Right atrium auricular region (tissue), 2 donors: ENCODE data around the gene KRT40. TPM values are rescaled to one million over a fixed set of nuclear protein-coding genes. Genes with fewer than 3 reads are reported as not detected.
"Not testable (repeated sequence)": the region's sequence is repeated elsewhere in the genome, so short reads cannot be mapped to it uniquely, and the experiment has no call there.

Source experiments
- DNase-seq: peaks from one replicate; pipeline ENCODE4 v3.0.0-alpha.2; 2019; ENCODE audit warnings: low spot score
- H3K27ac ChIP-seq, 2 donors: fragments of 200-600 bp; sonication (generic); 1 replicate in 1 of 2; 2 replicates in 1 of 2; pipeline ENCODE4 v1.5.1; 2016 to 2019
- H3K27me3 ChIP-seq, 2 donors: fragments of 200-600 bp; sonication (generic); one replicate each; pipeline versions ENCODE4 v1.5.1 to v1.6.0; 2017 to 2019
- H3K36me3 ChIP-seq: fragments of 200-600 bp; sonication (generic); one replicate; pipeline ENCODE4 v1.5.1; 2016
- H3K4me1 ChIP-seq, 2 donors: fragments of 200-600 bp; sonication (generic); one replicate each; pipeline versions ENCODE4 v1.5.1 to v1.6.0; 2017 to 2019
- H3K4me3 ChIP-seq, 2 donors: fragments of 200-600 bp; sonication (generic); 1 replicate in 1 of 2; 2 replicates in 1 of 2; pipeline ENCODE4 v1.5.1; 2017 to 2019; ENCODE audit warnings: mild to moderate bottlenecking in 1 of 2, moderate library complexity in 1 of 2
- H3K9me3 ChIP-seq, 2 donors: fragments of 200-600 bp; sonication (generic); one replicate each; pipeline ENCODE4 v1.5.1; 2019
- total RNA-seq, 2 donors: library from RNA; depleted of rRNA; stranded (reverse); fragments of >200 nt; gene quantifications; one replicate each; pipeline ENCODE4 v1.1.0, GENCODE V29; 2016
- TF ChIP-seq, protein P1 (sequence below), 2 donors: fragments of 200-600 bp; sonication (generic); IDR thresholded peaks; one replicate each; pipeline ENCODE4 v1.5.1; 2019; ENCODE audit warnings: antibody characterized with exemption in 2 of 2

The KRT40 gene
- total RNA-seq, 2 donors from 2014 or later = not detected

GRCh38 chr17:41004397-41004796 lies 20.3 kb upstream of the KRT40 start:
- no peaks in the 10 kb centered on the region for H3K27me3 ChIP-seq
- H3K36me3 ChIP-seq = no peaks in the 10 kb centered on the region
- H3K27ac ChIP-seq = no peak overlapping the region
- TF ChIP-seq, protein P1, sequence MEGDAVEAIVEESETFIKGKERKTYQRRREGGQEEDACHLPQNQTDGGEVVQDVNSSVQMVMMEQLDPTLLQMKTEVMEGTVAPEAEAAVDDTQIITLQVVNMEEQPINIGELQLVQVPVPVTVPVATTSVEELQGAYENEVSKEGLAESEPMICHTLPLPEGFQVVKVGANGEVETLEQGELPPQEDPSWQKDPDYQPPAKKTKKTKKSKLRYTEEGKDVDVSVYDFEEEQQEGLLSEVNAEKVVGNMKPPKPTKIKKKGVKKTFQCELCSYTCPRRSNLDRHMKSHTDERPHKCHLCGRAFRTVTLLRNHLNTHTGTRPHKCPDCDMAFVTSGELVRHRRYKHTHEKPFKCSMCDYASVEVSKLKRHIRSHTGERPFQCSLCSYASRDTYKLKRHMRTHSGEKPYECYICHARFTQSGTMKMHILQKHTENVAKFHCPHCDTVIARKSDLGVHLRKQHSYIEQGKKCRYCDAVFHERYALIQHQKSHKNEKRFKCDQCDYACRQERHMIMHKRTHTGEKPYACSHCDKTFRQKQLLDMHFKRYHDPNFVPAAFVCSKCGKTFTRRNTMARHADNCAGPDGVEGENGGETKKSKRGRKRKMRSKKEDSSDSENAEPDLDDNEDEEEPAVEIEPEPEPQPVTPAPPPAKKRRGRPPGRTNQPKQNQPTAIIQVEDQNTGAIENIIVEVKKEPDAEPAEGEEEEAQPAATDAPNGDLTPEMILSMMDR (IDR thresholded peaks at IDR 0.05) = no peak
- DNase-seq = no peak
- H3K9me3 ChIP-seq = no peaks in the 10 kb centered on the region
- H3K4me1 ChIP-seq = no peaks in the 10 kb centered on the region
- no peak overlapping the region for H3K4me3 ChIP-seq

- no peaks in the 10 kb centered on the region for H3K27me3 ChIP-seq
- H3K4me1 ChIP-seq = no peaks in the 10 kb centered on the region
- TF ChIP-seq, protein P1 (IDR thresholded peaks at IDR 0.05) = no peak
- H3K4me3 ChIP-seq = no peak overlapping the region
- DNase-seq = no peak
- H3K36me3 ChIP-seq = no peaks in the 10 kb centered on the region
- no peaks in the 10 kb centered on the region for H3K9me3 ChIP-seq
- no peak overlapping the region for H3K27ac ChIP-seq
These were observed 19.8 kb upstream of the KRT40 start for GRCh38 chr17:41003926-41004325.

GRCh38 chr17:41002814-41003213 lies 18.7 kb upstream of the KRT40 start:
- no peaks in the 10 kb centered on the region for H3K4me1 ChIP-seq
- TF ChIP-seq, protein P1 (IDR thresholded peaks at IDR 0.05) = no peak
- no peak for DNase-seq
- H3K9me3 ChIP-seq = no peaks in the 10 kb centered on the region
- H3K4me3 ChIP-seq = no peak overlapping the region
- no peak overlapping the region for H3K27ac ChIP-seq
- H3K27me3 ChIP-seq = no peaks in the 10 kb centered on the region
- H3K36me3 ChIP-seq = no peaks in the 10 kb centered on the region

- no peak for DNase-seq
- Histone ChIP-seq H3K4me1 (no peaks in the 10 kb centered on the region), H3K9me3 (no peaks in the 10 kb centered on the region), H3K4me3 (no peak overlapping the region), H3K36me3 (no peaks in the 10 kb centered on the region), H3K27me3 (no peaks in the 10 kb centered on the region), H3K27ac (no peak overlapping the region)
- TF ChIP-seq, protein P1 (IDR thresholded peaks at IDR 0.05) = no peak
These were observed 17.7 kb upstream of the KRT40 start for GRCh38 chr17:41001795-41002194.

DNA sequence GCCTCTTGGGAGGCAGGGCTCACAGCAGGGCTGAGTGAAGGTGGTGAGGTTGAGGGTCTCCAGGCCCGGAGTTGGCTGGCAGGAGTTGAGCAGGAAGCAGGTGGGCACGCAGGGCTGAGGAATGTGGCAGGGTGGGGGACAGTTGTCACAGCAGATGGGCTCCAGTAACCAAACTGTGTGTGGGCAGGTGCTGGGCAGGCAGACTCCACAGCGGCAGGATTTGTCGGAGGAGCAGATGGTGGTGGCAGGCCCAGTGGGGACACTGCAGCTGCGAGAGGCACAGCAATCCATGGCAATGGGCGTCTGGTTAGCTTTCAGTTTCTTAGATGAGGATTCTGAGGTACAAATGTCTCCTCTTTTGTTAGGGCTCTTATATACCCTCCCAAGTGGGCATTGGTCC lies 15.4 kb upstream of the KRT40 start, which contains the start of gene KRTAP3-2:
Gene KRTAP3-2, minus strand, starts transcription at position 344 of the 400 bp plus-strand sequence. Its CDS starts 53 bp downstream, at position 291.
- H3K4me1 ChIP-seq, DNase-seq, H3K27ac ChIP-seq, H3K27me3 ChIP-seq, H3K36me3 ChIP-seq, H3K9me3 ChIP-seq, H3K4me3 ChIP-seq: not testable (repeated sequence)

- no peak overlapping the region for H3K4me3 ChIP-seq
- no peak overlapping the region for H3K27ac ChIP-seq
- H3K9me3 ChIP-seq = no peaks in the 10 kb centered on the region
- TF ChIP-seq, protein P1 (IDR thresholded peaks at IDR 0.05) = no peak
- no peaks in the 10 kb centered on the region for H3K4me1 ChIP-seq
- no peaks in the 10 kb centered on the region for H3K36me3 ChIP-seq
- H3K27me3 ChIP-seq = no peaks in the 10 kb centered on the region
- no peak for DNase-seq
These were observed 13.2 kb upstream of the KRT40 start for GRCh38 chr17:40997361-40997760.
